Glutamatergic neuron (in vitro differentiated cells): ENCODE data around the gene NETO2. TPM values are rescaled to one million over a fixed set of nuclear protein-coding genes. Genes with fewer than 3 reads are reported as not detected.

ENCODE experiments used
- DNase-seq: peaks from one replicate; pipeline ENCODE4 v3.0.0; 2022
- H3K27ac Mint-ChIP-seq: one replicate; pipeline ENCODE4 v1.8.0; 2020; ENCODE audit warnings: mild to moderate bottlenecking, mixed read lengths, inconsistent platforms; ENCODE audit not compliant: unreplicated experiment
- H3K27me3 Mint-ChIP-seq: one replicate; pipeline ENCODE4 v1.8.0; 2020; ENCODE audit warnings: mild to moderate bottlenecking, moderate library complexity, mixed read lengths, inconsistent platforms; ENCODE audit not compliant: unreplicated experiment
- H3K36me3 Mint-ChIP-seq: one replicate; pipeline ENCODE4 v1.8.0; 2020; ENCODE audit warnings: mild to moderate bottlenecking, mixed read lengths, inconsistent platforms; ENCODE audit not compliant: unreplicated experiment
- H3K4me1 Mint-ChIP-seq: one replicate; pipeline ENCODE4 v1.8.0; 2020; ENCODE audit warnings: mild to moderate bottlenecking, low read depth, mixed read lengths, inconsistent platforms; ENCODE audit not compliant: unreplicated experiment
- H3K4me3 Mint-ChIP-seq: one replicate; pipeline ENCODE4 v1.8.0; 2020; ENCODE audit warnings: mild to moderate bottlenecking, mixed read lengths, inconsistent platforms; ENCODE audit not compliant: unreplicated experiment
- H3K9me3 Mint-ChIP-seq: one replicate; pipeline ENCODE4 v1.8.0; 2020; ENCODE audit warnings: mild to moderate bottlenecking, moderate library complexity, mixed read lengths, inconsistent platforms; ENCODE audit not compliant: unreplicated experiment
- CTCF ChIP-seq: fragments of 200-600 bp; sonication (generic); IDR thresholded peaks from one replicate; pipeline ENCODE4 v1.5.0; 2021; ENCODE audit not compliant: partially characterized antibody, unreplicated experiment
- total RNA-seq: library from RNA; stranded (reverse); fragmentation: NEBNext Ultra II Directional; extraction: Animal tissue kit (Norgen Biotek cat#: 25700); gene quantifications from one replicate; pipeline ENCODE4 v1.2.1, GENCODE V29; 2021; ENCODE audit not compliant: unreplicated experiment

NETO2 gene
- total RNA-seq, 1 donor from 2014 or later, result 26.3 TPM

DNA sequence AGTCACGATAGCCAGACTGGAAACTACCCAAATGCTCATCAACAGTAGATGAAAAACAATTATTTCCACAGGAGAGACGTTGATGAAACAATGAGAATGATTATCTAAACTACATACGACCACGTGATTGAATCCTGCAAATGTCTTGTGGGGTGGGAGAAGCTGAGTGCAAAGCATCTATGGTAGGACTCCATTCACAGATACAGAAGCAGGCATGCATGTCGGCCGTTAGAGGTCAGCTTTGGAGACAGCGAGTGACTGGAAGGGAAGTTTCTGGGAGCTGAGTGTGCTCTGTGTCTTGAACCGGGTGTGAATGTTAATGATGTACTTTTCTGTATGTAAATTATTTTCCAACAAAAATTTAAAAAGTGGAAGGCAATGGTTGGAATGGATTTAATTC is 98.7 kb downstream of the NETO2 start:
- Mint-ChIP-seq H3K4me1 (peaks cover 5% of the 10 kb centered on the region), H3K27ac (no peak overlapping the region), H3K9me3 (peaks cover 5% of the 10 kb centered on the region), H3K36me3 (no peaks in the 10 kb centered on the region), H3K27me3 (no peaks in the 10 kb centered on the region), H3K4me3 (no peak overlapping the region)
- DNase-seq, result no peak
- no peak for TF ChIP-seq CTCF

GRCh38 chr16:47043970-47044684 is 99.6 kb downstream of the NETO2 start:
- no peak for TF ChIP-seq CTCF
- H3K4me3 Mint-ChIP-seq, result no peak overlapping the region
- no peak for DNase-seq
- H3K9me3 Mint-ChIP-seq, result peaks cover 5% of the 10 kb centered on the region
- H3K27me3 Mint-ChIP-seq, result no peaks in the 10 kb centered on the region
- H3K36me3 Mint-ChIP-seq, result no peaks in the 10 kb centered on the region
- peaks cover 5% of the 10 kb centered on the region for H3K4me1 Mint-ChIP-seq
- H3K27ac Mint-ChIP-seq, result no peak overlapping the region

- no peak for DNase-seq
- Mint-ChIP-seq H3K4me1 (peaks cover 5% of the 10 kb centered on the region), H3K36me3 (no peaks in the 10 kb centered on the region), H3K27ac (peak overlapping the region; percentile 64), H3K9me3 (peaks cover 5% of the 10 kb centered on the region), H3K27me3 (peaks cover 2% of the 10 kb centered on the region), H3K4me3 (peak overlapping the region; percentile 69)
- TF ChIP-seq CTCF, result no peak
Observed at GRCh38 chr16:47043200-47043599, 100.5 kb downstream of the NETO2 start.

DNA sequence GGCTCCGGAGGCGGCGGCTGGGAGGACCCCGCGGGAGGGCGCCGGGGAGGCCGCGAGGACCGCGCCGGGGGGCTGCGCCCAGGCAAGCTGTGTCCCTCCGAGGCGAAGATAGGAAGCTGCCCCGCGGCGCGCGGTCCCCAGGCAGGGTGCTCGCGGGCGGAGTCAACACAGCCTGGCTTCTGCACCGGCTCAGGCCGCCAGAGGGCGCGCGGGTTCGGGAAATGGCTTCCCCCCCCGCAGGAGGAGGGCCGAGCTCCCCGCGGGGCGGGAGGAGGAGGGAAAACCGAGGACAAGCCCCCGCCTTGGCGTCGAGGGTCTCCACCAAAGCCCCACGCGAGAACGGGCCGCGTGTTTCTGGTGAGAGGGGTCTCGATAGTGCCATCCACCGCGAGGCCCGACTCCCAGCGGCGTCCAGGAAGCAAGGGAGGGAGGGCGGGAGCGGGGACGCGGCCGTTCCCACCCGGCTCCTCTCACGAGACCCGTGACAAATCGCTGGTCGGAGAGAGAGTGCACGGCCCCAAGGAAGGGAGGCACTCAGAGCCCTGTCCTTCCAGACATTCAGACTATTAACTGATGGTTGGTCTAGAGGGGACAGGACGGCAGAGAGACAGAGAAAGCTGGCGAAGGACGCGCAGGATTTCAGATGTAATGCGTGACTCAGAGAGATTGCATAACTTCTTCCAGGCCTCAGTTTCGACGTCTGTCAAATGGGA is 105.8 kb downstream of the NETO2 start:
- no peak overlapping the region for H3K27ac Mint-ChIP-seq
- peaks cover 6% of the 10 kb centered on the region for H3K9me3 Mint-ChIP-seq
- peak; percentile 93 for TF ChIP-seq CTCF
- peak; percentile 96 for DNase-seq
- peaks cover 9% of the 10 kb centered on the region for H3K4me1 Mint-ChIP-seq
- H3K36me3 Mint-ChIP-seq, result no peaks in the 10 kb centered on the region
- peak overlapping the region; percentile 61 for H3K4me3 Mint-ChIP-seq
- peaks cover 3% of the 10 kb centered on the region for H3K27me3 Mint-ChIP-seq

GRCh38 chr16:47037396-47037745 is 106.4 kb downstream of the NETO2 start:
- Mint-ChIP-seq H3K27ac (no peak overlapping the region), H3K9me3 (peaks cover 3% of the 10 kb centered on the region), H3K36me3 (no peaks in the 10 kb centered on the region), H3K27me3 (peaks cover 3% of the 10 kb centered on the region), H3K4me1 (peaks cover 9% of the 10 kb centered on the region), H3K4me3 (peak overlapping the region; percentile 82)
- no peak for DNase-seq
- no peak for TF ChIP-seq CTCF
